DMS79 treated with DMSO at 0.1 percent for 48 hours (cell line): Measurements from ENCODE around the gene ANXA4.
"Not testable (repeated sequence)": the region's sequence is repeated elsewhere in the genome, so short reads cannot be mapped to it uniquely, and the experiment has no call there.

Source experiments
- DNase-seq: peaks from one replicate; lab custom pipeline; 2025; lab: John Stamatoyannopoulos, UW

Gene ANXA4

GRCh38 chr2:69755862-69756467, 14.0 kb downstream of the ANXA4 start:
- no peak for DNase-seq

- DNase-seq: no peak
Observed at GRCh38 chr2:69762025-69762424, 20.1 kb downstream of the ANXA4 start.

GRCh38 chr2:69762513-69763494, 20.9 kb downstream of the ANXA4 start:
- no peak for DNase-seq

- DNase-seq: not testable (repeated sequence)
Observed at GRCh38 chr2:69763831-69764230, 21.9 kb downstream of the ANXA4 start.

- DNase-seq: no peak
Observed at GRCh38 chr2:69764286-69765095, 22.6 kb downstream of the ANXA4 start.

- no peak for DNase-seq
Observed at GRCh38 chr2:69765096-69765380, 23.1 kb downstream of the ANXA4 start.

GRCh38 chr2:69766014-69766413, 24.1 kb downstream of the ANXA4 start:
- no peak for DNase-seq

GRCh38 chr2:69767034-69767433, 25.1 kb downstream of the ANXA4 start:
- DNase-seq: no peak

GRCh38 chr2:69768235-69768634, 26.3 kb downstream of the ANXA4 start:
- DNase-seq: no peak

- no peak for DNase-seq
Observed at GRCh38 chr2:69768789-69769188, 26.9 kb downstream of the ANXA4 start.

GRCh38 chr2:69769272-69769671, 27.3 kb downstream of the ANXA4 start:
- no peak for DNase-seq

GRCh38 chr2:69770193-69770702, 28.3 kb downstream of the ANXA4 start:
- no peak for DNase-seq

GRCh38 chr2:69770747-69771146, 28.8 kb downstream of the ANXA4 start:
- DNase-seq: no peak

GRCh38 chr2:69771461-69771860, 29.5 kb downstream of the ANXA4 start:
- DNase-seq: no peak

GRCh38 chr2:69773206-69773605, 31.3 kb downstream of the ANXA4 start:
- no peak for DNase-seq

GRCh38 chr2:69774258-69774983, 32.5 kb downstream of the ANXA4 start:
- DNase-seq: not testable (repeated sequence)

- no peak for DNase-seq
Observed at GRCh38 chr2:69774984-69775982, 33.3 kb downstream of the ANXA4 start.

GRCh38 chr2:69776886-69777785, 35.2 kb downstream of the ANXA4 start:
- DNase-seq: no peak

GRCh38 chr2:69777786-69778105, 35.8 kb downstream of the ANXA4 start:
- no peak for DNase-seq
